Kidney tubule cell (primary cell): Measurements from ENCODE around the gene NPHP1.
"Not testable (repeated sequence)": the region's sequence is repeated elsewhere in the genome, so short reads cannot be mapped to it uniquely, and the experiment has no call there.

Source experiments
- DNase-seq: peaks from one replicate; pipeline ENCODE4 v3.0.0-alpha.2; 2018; ENCODE audit warnings: low spot score

The NPHP1 gene

DNA sequence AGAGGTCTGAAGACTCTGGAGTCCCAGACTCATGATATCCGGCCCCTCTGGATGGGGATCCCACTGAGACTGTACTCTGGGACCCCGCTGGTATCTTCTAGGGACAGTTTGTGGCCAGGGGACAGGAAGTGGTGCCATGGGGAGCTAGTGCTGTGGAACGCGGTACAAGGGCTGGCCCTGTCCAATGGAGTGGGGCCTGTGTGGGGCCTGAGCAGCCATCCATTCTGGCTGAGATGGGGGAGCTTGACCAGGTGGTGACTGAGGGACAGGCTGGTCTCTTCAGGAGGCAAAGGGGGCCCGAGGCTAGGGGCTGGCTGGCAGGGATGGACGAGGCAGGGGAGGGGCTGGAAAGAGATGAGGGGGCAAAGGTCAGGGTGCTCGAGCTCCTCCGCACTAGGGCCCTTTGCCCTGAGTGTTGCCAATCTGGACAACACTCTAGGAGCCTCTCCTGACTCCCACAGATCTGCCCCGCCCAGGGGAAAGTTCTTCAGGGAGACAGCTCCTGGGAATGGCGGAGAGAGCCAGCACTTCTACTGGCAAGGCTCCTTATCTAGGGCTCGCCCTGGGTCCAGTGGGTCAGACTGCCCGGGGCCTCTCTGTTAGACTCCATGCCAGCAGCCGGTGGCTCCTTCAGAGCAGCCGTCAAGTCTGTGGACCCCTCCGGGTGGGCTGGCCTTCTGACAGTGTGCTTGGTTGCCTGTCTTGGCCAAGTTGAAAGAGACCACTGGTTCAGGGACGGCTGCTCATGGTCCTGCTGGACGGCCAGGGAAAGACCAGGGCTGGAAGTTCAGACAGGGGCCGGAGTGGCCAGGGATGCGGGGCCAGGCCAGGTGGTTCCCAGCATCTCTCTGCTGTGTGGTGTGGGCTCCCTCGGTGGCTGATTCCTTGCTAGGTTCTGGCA lies 101.5 kb downstream of the NPHP1 start:
- DNase-seq, result no peak

DNA sequence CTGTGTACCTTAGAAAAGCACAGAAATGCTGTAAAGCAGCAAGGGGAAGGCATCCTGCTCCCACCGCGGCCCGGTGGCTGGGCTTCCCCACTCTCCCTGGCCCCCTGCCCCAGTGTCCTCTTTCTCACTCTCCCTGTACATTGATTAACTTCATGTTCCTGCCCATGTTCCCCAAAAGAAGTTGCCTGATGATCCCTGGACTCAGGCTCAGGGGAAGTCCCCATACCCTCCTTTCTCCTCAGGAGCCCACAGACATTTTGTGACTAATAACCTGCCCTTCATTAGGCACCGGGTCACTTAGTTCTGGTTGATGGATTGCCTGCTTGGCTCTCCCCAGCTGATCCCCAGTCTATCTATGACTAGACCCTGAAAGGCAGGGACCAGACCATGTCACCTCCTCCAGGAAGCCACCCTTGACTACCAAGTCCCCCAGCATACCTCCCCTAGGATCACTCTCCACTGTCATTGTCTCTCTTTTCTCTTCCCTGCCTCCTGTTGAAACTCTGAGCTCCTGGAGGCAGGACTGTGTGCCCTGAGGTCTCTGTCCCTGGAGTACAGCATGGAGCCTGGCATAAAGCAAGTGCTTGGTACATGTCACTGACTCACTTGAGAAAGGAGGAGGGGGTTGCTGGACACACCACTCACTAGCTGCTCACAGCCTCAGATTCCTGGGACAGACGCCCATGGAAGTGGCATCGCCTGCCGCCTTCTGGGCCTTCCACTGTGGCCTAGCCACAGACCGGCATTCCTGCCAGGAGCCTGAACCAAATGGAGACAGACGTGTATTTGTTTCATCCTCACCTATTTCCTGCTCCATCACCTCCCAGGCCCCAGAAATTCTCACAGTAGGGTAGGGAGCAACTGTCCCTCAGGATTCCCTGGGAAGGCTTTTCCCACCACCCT lies 102.7 kb downstream of the NPHP1 start:
- peak; percentile 98 for DNase-seq

DNA sequence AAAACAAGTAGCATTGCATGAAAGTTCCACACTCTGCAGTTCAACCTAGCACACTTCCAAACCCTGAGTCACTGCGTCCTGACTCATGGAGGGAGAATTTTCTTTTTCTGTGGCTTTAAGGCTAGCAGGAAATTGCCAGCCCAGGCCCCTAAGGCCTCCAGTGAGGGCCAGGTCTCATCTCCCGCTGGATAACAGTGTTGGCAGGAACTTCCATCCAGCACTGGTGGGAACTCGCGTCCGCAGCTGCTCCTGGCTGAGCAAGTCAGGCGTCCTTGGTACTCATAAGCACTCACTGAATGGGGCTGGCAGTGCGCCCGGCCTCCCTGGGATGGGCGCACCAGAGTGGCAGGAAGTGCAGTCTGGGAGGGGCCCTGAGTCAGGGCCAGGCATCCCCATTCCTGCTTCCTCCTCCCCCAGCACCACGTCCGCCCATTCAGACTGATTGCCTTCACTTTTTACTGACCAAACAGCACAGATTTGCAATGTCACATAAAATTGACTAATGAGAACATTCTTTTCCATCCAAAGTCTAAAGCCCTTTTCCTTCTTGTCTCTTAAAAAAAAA lies 103.5 kb downstream of the NPHP1 start:
- peak; percentile 100 for DNase-seq

DNA sequence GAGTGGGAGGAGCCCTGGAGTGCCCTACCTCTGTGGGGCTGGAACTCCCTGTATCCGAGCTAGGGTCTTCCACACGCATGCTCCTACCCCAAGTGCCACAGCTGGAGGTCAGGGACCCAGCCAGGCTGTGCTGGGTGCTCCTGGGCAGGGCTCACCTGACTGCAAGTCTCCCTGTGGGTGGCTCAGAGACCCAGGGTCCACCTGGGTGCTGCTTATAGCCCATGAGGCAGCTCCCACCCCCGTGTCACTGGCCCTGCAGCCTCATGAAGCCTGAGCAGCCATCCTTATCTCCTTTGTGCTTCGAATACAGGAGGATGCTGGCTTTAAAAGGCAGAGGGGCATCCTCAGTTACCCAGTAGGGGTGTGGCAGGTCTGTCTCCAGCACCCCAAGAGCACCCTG lies 103.9 kb downstream of the NPHP1 start:
- DNase-seq, result not testable (repeated sequence)

DNA sequence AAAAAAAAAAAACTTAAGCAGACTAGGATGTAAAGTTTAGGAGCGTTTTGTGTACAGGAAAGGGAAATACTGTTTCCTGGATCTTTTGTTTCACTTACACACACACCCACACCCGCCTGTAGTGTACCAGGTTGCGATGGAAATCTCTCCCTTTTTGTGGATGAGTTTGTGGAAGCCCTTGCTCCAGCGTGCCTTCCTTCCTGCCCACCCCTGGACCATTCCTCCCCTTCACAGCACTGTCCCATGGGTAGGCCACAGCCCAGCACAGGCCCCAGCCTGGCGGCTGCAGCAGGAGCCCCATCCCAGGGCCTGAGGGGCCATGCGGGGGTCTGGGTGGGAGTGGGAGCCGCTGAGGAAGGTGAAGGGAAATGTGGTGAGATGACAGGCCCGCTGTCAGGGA lies 104.3 kb downstream of the NPHP1 start:
- DNase-seq, result no peak

DNA sequence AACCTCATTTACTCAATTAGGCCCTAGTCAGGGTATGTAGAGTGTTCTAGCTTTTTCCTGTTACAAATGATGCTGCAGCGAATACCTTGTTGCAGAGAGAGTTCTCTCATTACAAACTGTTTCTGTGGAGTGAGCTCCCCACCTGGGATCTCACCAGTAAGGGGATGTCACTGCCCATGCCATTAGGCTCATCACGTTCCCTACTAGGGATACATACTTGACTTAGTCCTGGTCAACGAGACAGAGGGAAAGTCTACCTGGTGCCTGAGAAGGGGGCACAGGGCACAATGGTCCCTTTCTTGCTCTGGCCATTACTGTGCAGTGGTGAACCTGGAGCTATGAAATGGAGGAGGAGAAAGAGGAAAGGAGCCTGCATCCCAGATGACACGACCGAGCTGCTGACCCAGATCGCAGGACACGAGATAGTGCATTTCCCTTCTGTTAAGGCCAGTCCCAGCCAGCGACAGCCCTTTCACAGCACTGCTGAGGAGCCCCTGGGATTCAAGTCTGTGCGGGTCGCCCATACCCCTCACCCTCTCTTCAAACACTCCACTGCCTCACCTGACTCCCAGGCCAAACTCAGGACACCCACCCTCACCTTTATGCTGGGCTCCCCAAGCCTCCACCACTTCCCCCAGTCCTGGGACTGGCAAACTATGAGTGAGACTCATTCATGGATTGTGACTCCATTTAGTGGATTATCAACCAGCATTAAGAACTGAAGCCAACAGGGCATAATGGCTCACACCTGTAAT lies 105.2 kb downstream of the NPHP1 start:
- no peak for DNase-seq

DNA sequence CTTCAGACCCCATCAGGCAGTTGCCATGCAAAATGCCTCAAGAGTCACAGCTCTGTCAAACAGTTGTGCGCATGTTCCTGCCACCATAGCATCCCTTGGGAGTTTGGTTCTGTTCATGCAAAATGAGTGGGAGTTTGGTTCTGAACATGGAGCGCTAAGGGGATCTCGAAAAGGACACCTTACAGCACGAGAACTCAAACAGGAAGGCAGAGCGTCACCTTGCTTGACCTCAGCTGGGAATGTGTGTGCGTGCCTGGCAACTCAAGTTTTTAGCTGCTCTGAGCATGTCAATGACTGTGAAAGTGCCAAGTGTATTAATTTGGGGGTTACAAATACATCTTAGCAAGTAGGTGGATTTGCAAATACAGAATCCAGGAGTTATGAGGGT lies 105.8 kb downstream of the NPHP1 start:
- no peak for DNase-seq

DNA sequence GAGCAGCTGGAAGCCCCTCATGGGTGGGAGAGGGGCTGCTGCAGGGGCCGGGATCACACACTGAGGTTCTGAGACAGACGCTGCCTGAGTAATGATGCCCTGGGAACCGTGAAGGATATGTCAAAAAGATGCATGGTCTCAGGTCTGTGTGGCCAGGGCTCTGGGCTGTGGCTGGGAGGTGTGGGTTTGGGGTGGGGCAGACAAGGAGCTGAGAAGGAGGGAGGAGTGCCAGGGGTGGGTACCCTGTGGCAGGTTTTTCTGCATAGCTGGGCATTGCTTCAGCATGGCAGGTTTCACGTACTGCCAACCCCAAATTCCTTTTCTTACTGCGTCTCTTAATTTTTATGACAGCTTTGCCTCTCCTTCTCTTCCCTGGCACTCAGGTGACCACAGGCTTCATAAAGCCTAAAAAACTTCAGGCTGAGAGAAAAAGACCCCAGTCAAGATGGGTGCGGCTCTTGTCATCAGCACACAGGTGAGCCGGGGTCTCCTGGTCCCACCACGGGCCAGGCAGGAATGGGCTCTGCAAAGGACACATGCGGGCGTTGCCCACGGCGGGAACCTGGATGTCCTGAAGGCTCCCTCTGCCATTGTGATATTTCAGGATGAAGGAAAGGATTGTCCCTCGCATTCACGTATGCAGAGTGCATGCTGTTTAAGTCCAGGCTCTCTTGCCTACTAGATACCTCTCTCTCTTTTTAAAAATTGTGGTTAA lies 107.2 kb downstream of the NPHP1 start:
- DNase-seq, result no peak

DNA sequence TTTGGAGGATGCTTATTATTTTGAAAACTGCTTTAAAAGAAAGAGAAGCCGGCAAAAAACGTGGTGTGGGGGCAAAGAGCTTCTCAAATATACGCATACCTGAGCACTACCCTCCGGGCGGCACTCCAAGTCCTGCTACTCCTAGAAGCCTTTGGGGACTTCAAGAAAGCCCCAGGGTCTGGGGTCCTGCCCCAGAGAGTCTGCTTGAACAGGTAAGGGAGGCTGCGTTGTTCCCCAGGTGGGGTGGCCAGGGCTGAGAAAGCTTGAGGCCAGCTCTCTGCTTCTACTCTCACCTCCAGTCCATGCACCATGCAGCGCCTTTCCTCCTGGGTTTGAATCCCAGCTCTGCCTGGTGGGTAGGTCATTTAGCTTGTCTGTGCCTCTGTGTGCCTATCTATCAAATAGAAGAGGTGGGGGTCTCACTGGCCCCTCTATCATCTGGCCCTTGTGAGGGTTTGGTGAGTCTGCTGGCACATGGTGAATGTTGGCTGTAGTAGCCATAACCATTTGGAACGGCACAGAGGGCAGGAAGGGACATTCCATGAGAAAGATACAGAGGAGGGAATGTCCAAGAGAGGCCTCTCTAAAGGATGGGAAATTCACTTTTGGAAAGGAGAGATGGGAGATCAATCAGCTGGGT lies 108.7 kb downstream of the NPHP1 start:
- no peak for DNase-seq

DNA sequence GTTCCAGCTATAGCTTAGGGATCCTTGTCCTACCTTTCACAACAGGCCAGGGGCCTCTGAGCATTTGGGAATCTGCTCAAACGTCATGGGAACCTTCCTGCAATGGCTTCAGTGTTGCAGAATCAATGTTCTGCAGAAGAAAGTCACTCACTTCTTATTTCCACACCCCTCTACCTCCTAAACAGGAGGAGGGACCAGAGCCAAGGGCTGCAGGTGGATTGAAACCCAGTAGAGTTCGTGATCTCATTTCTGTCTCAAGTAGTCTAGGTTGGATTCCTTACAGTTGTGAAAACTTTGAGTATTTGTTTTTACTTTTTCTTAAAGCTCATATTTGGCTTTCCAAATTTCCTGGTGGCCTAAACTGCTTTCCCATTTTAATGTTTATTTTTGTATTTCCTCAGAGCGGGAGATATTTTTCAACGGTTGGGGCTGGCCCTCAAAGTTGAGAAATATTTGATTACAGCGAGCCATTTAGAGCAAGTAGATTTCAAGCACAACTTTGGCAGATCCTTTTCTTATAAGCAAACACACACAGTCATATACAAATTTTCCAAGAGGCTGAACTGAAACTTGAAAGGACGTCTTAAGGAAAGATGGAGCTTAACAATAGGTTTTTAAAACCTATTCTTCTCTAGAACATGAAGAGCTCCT lies 109.8 kb downstream of the NPHP1 start:
- DNase-seq, result not testable (repeated sequence)

DNA sequence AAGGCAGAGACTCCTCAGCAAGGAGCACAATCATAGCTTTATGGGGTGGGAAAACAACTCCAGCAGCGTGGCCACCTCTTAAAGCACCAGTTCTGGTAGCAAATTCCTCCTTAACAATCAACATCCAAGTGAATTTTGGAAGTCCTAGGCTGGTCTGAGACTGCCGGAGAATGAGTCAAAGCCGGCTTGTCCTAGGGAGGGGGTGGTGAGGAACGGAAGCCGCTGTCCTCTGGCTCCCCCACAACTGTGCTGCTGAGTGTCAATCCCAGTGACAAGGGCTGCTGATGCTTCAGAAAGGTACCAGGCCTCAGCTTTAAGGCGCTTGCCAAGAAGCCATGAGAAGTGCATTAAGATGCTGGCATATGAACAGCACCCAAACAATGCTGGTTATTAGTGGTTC lies 110.9 kb downstream of the NPHP1 start:
- not testable (repeated sequence) for DNase-seq

DNA sequence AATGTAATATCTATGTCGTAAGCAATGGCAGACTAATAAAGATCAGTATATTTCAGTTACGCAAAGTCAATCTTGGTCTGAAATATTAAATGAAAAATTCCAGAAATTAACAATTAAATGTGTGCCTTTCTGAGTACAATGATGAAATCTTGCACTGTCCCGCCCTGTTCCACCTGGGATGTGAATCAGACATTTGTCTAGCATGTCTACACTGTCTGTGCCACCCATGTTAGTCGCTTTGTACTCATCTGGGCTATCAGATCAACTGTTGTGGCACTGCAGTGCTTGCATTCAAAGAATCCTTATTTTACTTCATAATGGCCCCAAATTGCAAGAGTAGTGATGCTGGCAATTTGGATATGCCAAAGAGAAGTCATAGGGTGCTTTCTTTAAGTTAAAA lies 114.6 kb downstream of the NPHP1 start:
- DNase-seq, result not testable (repeated sequence)

DNA sequence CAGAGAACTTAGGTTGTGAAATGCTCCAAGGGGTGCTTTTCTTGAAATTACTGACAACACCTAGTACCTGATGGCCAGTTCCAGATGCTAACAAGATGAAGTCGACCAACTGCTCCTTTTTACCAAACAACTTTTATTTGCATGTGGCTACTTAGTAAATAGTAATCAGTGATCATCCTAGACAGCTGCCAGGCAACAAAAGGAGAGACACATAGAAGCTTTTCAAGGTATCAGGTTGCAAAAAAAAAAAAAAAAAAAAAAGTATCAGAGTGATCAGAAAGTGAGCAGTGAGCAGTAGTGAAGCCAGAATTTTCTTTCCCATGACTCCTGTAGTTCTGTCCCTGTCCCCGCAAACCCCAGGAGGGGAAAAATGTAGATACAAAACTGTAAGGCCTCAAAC lies 121.1 kb downstream of the NPHP1 start:
- not testable (repeated sequence) for DNase-seq

DNA sequence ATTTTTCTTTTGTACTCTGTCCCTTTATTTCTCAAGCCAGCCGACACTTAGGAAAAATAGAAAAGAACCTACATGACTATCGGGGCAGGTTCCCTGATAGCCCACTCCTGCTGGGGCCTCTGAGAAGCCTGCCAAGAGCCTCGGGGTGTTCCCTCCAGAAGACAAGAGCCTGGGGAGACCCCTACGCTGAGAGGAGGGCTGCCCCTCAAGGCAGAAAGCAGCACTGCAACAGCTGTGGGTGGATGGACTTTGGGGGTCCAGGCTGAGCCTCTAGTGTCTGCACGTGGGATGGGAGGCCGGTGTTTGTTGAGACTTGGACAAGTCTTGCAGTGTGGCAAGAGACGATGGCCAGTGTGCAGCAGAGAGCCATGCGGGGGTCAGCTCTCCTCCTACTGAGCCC lies 121.7 kb downstream of the NPHP1 start:
- not testable (repeated sequence) for DNase-seq

DNA sequence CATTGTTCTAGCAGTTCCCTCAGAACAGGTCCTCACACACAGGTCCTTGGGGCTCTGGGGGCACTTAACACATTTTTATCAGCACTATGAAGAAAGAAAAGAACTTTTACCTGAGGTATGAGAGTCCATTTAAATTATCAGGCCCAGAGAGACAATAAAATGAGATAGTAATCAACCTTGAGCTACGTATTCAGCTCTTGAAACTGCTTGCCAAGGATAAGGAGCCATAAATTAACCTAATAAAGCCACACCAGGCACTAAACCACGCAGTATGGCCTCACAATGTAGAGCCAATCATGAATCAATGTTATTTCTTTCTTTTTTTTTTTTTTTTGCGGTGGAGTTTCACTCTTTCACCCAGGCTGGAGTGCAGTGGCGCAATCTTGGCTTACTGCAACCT lies 126.7 kb downstream of the NPHP1 start:
- not testable (repeated sequence) for DNase-seq

DNA sequence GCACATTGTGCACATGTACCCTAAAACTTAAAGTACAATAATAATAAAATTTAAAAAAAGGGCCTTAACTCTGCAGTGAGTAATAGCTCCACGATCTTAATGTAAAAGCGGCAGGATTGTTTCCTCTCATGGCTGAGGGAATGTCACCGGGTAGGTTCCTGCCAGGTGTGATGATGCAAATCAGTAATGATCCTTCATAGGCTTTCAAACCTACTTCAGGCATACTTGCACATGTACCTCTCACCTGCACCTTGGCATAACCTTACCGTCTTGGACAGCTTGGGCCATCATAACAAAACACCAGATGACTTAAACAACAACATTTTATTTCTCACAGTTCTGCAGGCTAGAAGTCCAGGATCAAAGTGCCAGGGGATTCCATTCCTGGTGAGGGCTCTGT lies 128.9 kb downstream of the NPHP1 start:
- not testable (repeated sequence) for DNase-seq
